Measurements from ENCODE around the gene ASCL2. TPM values are rescaled to one million over a fixed set of nuclear protein-coding genes. Genes with fewer than 3 reads are reported as not detected.

Gene ASCL2
- total and polyA plus RNA-seq, 10 donors, result 0.68 to 3.0 (median 2.3) TPM

GRCh38 chr11:2297623-2298030 is 27.2 kb upstream of the ASCL2 start:
- peak overlapping the region in 1 of 8 donors; percentile 33 for H3K27ac ChIP-seq
- intact Hi-C loops (cut with DNase I; ENCODE audit: low total_unique reads), result no loop called here
- 46 to 62% (median 50%) methylated on average over 1 of the region's 1 CpG for WGBS, 5 donors
- no peaks in the 10 kb centered on the region for H3K9me3 ChIP-seq
- peaks cover 0 to 32% (median 0%) of the 10 kb centered on the region in 6 donors for H3K36me3 ChIP-seq
- TF ChIP-seq POLR2A (IDR thresholded peaks at IDR 0.05) (no peak), POLR2AphosphoS5 (IDR thresholded peaks at IDR 0.05) (no peak), CTCF (IDR thresholded peaks at IDR 0.05 in 8 of 11, conservative IDR thresholded peaks at IDR 0.05 in 3 of 11) (no peak)
- H3K4me1 ChIP-seq, result peaks cover 8 to 59% (median 41%) of the 10 kb centered on the region in 6 donors
- no peak for DNase-seq
- H3K27me3 ChIP-seq (replicated peaks in 1 of 7), result no peaks in the 10 kb centered on the region
- no peak overlapping the region for H3K4me3 ChIP-seq

- H3K4me3 ChIP-seq, result no peak overlapping the region
- H3K9me3 ChIP-seq, result no peaks in the 10 kb centered on the region
- H3K36me3 ChIP-seq, result peaks cover 0 to 32% (median 0%) of the 10 kb centered on the region in 6 donors
- peaks cover 7 to 54% (median 36%) of the 10 kb centered on the region in 6 donors for H3K4me1 ChIP-seq
- H3K27me3 ChIP-seq (replicated peaks in 1 of 7), result no peaks in the 10 kb centered on the region
- WGBS, 5 donors, result 89 to 96% (median 92%) methylated on average over 10 to 13 of the region's 13 CpGs
- peak in 2 of 3 donors; percentile 19 to 32 for TF ChIP-seq POLR2AphosphoS5 (IDR thresholded peaks at IDR 0.05)
- no peak for TF ChIP-seq POLR2A (IDR thresholded peaks at IDR 0.05)
- H3K27ac ChIP-seq, result peak overlapping the region in 1 of 8 donors; percentile 33
- intact Hi-C loops (cut with DNase I; ENCODE audit: low total_unique reads), result no loop called here
- DNase-seq, result no peak
Observed at GRCh38 chr11:2296913-2297622, 26.7 kb upstream of the ASCL2 start.

DNA sequence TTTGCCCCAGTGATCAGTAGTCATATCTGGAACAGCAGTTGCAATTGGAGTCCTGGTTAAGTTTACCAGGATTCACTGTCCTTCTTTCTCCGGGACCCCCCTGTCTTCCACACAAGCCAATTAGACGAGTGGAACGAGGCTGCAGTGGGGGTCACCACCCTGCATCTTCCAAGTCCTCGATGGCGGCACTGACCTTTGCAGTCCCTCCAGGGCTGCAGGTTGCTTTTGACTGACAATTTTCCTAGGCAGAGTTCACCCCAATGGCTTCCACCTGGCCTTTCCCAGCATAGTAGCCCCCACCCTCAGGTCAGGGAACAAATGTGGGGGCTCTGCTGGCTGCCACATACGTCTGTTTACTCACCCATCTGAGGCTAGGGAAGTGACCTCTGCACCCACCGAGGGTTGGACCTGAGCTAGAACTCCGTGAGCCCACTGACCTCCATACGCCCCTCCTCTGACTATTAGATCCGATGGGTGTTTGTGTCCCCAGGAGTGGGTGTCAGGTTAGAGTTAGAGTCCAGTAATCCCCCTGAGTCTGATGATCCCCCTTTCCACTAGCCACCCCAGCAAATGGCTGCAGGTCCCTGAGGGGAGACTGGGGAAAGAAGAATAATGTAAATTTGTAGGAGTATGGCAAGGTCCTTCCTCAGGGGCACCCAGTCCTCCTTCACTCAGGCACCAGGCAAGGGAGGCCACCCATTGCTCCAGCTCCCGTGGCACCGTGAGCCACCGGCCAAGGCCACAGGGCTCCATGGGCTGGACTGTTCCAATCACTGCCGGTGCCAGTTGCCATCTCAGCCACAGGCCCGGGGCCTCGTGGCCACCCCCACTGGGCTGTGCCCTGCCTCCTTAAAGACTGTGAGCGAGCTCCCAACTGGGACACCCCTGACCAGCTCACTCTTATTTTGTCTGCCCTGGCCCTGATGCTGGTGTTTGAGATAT is 25.9 kb upstream of the ASCL2 start:
- peaks cover 0 to 32% (median 0%) of the 10 kb centered on the region in 6 donors for H3K36me3 ChIP-seq
- intact Hi-C loops (cut with DNase I; ENCODE audit: low total_unique reads), result no loop called here

GRCh38 chr11:2294926-2295290 is 24.5 kb upstream of the ASCL2 start:
- intact Hi-C loops (cut with DNase I; ENCODE audit: low total_unique reads), result no loop called here
- H3K27me3 ChIP-seq (replicated peaks in 1 of 7), result no peaks in the 10 kb centered on the region
- WGBS, 5 donors, result 75 to 88% (median 86%) methylated on average over 8 of the region's 8 CpGs
- H3K4me1 ChIP-seq, result peaks cover 0 to 44% (median 23%) of the 10 kb centered on the region in 6 donors
- H3K4me3 ChIP-seq, result no peak overlapping the region
- H3K27ac ChIP-seq, result no peak overlapping the region
- TF ChIP-seq POLR2A (IDR thresholded peaks at IDR 0.05) (no peak), POLR2AphosphoS5 (IDR thresholded peaks at IDR 0.05) (no peak), CTCF (IDR thresholded peaks at IDR 0.05 in 8 of 11, conservative IDR thresholded peaks at IDR 0.05 in 3 of 11) (no peak)
- no peak for DNase-seq
- peaks cover 0 to 32% (median 0%) of the 10 kb centered on the region in 6 donors for H3K36me3 ChIP-seq
- no peaks in the 10 kb centered on the region for H3K9me3 ChIP-seq

More for the DNA sequence above, 25.9 kb upstream of the ASCL2 start:
- H3K9me3 ChIP-seq, result no peaks in the 10 kb centered on the region
- H3K27me3 ChIP-seq (replicated peaks in 1 of 7), result no peaks in the 10 kb centered on the region
- peak overlapping the region in 1 of 8 donors; percentile 14 for H3K27ac ChIP-seq
- no peak overlapping the region for H3K4me3 ChIP-seq
- DNase-seq, result no peak
- no peak for TF ChIP-seq POLR2A (IDR thresholded peaks at IDR 0.05)
- TF ChIP-seq POLR2AphosphoS5 (IDR thresholded peaks at IDR 0.05), result no peak
- TF ChIP-seq CTCF (IDR thresholded peaks at IDR 0.05 in 8 of 11, conservative IDR thresholded peaks at IDR 0.05 in 3 of 11), result no peak
- H3K4me1 ChIP-seq, result peaks cover 6 to 45% (median 27%) of the 10 kb centered on the region in 6 donors
- WGBS, 5 donors, result 85 to 90% (median 88%) methylated on average over 17 of the region's 17 CpGs

Measured in spleen (tissue), 11 donors.